Thyroid gland (tissue), 4 donors: ENCODE data around the gene PPIL6.

Experiments used
- POLR2A ChIP-seq, 2 donors: fragments of 450-650 bp; IDR thresholded peaks; one replicate each; pipeline ENCODE4 v1.6.1; 2017; ENCODE audit warnings: antibody characterized with exemption in 2 of 2, mild to moderate bottlenecking in 2 of 2, moderate library complexity in 1 of 2
- TF ChIP-seq, protein P1 (sequence below), 6 experiments: fragments of 200-600 bp in 3 of 6; fragments of 450-650 bp in 3 of 6; sonication (generic) in 3 of 6; IDR thresholded peaks; one replicate each; pipeline ENCODE4 v1.5.1; 2016 to 2019; ENCODE audit warnings: antibody characterized with exemption in 6 of 6, mild to moderate bottlenecking in 2 of 6, inconsistent platforms in 1 of 6, moderate library complexity in 1 of 6

DNA sequence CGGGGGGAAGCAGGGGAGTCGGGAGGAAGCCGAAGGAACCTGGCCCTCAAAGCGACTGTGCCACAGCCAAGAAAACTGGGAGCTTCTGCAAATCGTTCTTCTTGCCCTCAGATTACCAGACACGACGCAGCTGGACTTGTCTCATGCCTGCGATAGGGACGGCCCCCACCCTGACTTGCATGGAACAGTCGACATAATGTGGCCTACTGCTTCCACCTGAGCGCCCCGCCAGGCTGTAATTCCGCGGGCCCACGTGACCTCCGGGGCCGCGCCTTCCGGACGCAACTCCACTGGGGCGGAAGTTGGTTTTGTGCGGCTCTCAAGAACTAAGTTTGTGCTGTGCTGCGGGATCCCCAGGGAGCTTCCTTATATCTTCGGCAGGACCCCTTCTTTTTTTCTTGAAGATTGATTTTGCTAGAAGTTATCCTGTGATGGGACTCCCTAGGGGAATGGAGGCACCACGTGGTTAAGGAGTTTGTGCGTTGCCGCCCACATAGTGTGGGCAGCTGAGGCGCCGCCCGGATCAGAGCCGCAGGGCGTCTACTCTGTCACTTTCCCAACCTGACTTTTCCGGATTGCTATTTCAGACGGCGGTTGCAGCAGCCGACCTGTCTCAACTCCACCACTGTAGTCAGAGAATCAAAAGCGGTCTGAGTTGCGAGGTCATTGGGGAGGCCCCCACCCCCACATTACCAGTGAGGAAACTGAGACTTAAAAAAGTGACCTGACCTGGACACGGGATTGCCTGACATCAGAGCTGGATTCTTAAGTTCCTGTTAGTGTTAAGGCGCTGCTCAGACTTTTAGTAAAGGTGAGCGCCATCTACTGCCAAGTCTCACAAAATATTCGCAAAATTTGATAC lies 57.6 kb downstream of the PPIL6 start:
- TF ChIP-seq, protein P1, sequence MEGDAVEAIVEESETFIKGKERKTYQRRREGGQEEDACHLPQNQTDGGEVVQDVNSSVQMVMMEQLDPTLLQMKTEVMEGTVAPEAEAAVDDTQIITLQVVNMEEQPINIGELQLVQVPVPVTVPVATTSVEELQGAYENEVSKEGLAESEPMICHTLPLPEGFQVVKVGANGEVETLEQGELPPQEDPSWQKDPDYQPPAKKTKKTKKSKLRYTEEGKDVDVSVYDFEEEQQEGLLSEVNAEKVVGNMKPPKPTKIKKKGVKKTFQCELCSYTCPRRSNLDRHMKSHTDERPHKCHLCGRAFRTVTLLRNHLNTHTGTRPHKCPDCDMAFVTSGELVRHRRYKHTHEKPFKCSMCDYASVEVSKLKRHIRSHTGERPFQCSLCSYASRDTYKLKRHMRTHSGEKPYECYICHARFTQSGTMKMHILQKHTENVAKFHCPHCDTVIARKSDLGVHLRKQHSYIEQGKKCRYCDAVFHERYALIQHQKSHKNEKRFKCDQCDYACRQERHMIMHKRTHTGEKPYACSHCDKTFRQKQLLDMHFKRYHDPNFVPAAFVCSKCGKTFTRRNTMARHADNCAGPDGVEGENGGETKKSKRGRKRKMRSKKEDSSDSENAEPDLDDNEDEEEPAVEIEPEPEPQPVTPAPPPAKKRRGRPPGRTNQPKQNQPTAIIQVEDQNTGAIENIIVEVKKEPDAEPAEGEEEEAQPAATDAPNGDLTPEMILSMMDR (IDR thresholded peaks at IDR 0.05): peak in 4 of 6 experiments; percentile 57 to 80 (median 69)
- peak in 1 of 2 donors; percentile 66 for TF ChIP-seq POLR2A (IDR thresholded peaks at IDR 0.05)
